ENCODE results near the gene DENND4B.
"Not testable (repeated sequence)": the region's sequence is repeated elsewhere in the genome, so short reads cannot be mapped to it uniquely, and the experiment has no call there.

The DENND4B gene, protein sequence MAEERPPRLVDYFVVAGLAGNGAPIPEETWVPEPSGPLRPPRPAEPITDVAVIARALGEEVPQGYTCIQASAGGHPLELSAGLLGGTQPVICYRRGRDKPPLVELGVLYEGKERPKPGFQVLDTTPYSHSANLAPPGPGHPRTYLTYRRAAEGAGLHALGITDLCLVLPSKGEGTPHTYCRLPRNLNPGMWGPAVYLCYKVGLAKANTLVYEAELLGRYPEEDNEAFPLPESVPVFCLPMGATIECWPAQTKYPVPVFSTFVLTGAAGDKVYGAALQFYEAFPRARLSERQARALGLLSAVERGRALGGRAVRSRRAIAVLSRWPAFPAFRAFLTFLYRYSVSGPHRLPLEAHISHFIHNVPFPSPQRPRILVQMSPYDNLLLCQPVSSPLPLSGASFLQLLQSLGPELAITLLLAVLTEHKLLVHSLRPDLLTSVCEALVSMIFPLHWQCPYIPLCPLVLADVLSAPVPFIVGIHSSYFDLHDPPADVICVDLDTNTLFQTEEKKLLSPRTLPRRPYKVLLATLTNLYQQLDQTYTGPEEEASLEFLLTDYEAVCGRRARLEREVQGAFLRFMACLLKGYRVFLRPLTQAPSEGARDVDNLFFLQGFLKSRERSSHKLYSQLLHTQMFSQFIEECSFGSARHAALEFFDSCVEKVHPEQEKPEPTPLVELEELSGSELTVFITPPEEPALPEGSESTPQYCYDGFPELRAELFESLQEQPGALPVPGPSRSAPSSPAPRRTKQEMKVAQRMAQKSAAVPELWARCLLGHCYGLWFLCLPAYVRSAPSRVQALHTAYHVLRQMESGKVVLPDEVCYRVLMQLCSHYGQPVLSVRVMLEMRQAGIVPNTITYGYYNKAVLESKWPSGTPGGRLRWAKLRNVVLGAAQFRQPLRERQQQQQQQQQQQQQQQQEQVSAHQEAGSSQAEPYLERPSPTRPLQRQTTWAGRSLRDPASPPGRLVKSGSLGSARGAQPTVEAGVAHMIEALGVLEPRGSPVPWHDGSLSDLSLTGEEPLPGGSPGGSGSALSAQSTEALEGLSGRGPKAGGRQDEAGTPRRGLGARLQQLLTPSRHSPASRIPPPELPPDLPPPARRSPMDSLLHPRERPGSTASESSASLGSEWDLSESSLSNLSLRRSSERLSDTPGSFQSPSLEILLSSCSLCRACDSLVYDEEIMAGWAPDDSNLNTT (N-terminal part only)

DNA sequence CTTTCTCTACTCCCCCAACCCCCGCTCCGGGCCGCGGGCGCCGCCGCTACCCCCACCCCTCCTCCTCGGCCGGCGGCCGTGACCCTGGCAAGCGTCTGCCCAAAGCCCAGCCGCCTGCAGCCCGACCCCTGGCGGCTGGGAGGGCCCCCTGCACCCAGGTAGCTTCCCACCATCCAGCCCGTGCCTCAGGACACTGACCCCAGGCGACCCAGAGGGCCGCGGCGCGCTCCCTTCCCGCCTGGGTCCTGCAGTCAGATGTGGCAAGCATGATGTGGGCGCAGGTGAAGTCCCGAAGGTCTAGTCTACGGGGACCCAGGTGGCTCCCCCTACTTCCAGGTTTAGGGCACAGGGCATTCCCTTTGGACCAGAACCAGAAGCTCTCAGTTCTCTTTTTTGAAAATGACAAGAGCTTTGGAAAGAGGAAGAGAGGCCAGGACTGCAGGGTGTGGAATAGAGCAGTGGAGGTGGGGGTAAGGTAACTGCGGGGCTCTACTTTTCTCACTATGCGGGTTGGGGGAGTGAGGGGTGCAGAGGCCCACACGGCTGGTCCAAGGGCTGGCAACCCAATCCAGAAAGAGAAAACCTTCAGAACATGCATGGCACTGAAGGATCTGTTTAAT, at the start of gene DENND4B:
TSS of gene DENND4B (minus strand) at position 97 of the 620 bp plus-strand sequence. CDS start 2,344 bp downstream, outside the sequence.
- DNase-seq (ENCODE audit: low spot score): peak; percentile 85

DNA sequence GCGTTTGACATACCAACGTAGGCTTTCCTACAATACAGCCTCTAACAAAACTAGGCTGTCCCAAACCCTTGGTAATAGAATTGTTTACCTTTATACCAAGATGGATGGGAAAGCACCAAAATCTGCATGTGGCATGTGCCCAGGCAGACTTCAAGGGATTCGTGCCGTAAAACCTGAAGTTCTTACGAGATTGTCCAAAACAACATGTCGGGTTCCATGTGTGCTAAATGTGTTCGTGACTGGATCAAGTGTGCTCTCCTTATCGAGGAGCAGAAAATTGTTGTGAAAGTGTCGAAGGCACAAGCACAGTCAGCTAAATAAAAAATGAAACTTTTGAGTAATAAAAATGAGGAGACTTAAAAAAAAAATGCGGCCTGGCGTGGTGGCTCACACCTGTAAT, 49.1 kb upstream of the DENND4B start:
- DNase-seq (ENCODE audit: low spot score): no peak

DNA sequence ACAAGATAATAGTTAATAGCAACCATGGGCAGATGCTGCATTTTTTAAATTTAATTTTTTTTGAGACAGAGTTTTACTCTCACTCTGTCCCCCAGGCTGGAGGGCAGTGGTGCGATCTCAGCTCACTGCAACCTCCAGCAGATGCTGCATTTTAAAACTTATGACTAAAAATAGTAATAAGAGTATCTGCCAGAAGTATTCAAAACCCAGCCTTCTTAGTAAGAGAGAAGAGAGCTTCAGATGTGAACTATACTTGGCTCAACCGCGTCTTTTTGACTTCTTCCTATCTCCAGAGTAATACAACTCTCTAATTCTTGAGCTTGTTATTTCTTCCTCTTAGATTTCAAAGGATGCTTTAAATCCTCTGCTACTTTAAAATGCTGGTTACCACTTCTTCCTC, 48.7 kb upstream of the DENND4B start:
- no peak for DNase-seq (ENCODE audit: low spot score)

DNA sequence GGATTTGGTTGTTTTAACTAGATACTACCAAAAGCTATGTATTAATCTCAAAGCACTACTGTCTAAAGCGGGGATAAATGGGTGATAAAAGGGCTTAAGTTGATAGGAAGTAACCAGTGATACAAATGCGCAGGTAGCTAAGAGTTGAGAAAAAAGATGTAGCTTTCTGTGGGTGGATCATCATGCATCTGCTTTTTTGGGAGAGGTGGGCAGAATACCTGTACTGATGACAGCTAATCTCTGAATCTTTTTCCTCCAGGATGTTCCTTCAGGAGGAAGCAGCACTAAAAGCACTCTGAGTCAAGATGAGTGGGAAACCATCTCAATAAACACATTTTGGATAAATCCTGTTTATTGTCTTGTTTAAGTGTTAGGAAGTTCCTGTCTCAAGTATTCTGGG, 45.3 kb upstream of the DENND4B start:
- DNase-seq (ENCODE audit: low spot score): no peak

DNA sequence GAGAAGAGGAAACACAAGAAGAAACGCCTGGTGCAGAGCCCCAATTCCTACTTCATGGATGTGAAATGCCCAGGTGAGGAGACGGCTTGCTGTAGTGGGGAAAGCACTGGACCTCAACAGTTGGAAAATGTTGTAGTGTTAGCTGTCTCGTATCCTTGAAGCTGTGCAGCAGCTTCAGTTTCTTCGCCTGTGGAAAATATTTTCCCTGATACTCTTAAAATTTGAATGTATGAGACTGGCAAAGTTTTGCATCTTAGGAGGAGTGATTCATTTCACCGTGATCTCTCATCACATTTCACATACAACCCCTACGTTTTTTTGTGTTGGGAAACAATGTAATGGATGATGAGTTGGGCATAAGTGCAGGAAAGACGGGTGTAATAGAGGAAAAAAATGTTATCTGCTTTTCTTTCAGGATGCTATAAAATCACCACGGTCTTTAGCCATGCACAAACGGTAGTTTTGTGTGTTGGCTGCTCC, 44.7 kb upstream of the DENND4B start:
- DNase-seq (ENCODE audit: low spot score): no peak

DNA sequence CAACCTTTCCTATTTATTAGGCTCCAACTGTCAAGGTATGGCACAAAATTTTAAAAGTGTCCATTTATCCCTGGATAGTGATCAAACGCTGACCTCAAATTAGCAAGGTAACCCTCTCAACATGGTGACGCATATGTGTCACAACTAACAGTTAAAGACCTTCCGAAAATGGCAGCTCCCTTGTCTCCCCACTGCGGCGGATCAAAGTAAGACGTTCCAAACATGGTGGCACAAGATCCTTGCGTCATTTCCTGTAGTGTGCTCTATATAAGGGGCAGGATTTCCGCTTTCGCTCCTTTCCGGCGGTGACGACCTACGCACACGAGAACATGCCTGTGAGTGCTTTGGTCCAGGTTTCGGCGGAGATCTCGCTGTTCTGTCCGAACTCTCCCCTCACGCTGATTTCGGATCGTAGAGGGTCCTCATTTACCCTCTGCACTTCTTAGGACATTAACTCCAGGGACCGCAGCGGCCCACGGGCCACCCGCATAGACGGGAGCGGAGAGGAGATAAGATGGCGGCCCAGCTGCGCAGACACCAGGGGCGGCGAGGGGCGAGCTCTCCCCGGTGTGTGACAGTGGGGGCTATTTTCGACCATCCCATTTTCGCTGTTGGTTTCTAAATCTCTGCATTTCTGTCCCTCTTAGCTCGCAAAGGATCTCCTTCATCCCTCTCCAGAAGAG, 44.1 kb upstream of the DENND4B start, which contains the start of gene RPS27:
TSS of gene RPS27 (plus strand) at position 295 of the 683 bp plus-strand sequence. CDS start at position 330, 35 bp downstream.
- DNase-seq (ENCODE audit: low spot score): peak; percentile 97

DNA sequence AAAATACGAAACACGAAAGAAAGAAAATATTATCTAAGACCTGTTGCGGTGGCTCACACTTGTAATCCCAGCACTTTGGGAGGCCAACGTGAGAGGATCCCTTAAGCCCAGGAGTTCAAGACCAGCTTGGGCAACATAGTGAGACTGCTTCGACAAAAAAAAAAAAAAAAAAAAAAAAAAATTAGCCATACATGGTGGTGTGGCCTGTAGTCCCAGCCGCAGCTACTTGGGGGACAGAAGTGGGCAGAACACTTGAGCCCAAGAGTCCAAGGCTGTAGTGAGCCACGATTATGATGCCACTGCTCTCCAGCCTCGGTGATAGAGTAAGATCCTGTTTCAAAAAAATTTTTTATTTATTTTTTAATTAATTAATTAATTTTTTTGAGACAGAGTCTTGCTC, 41.1 kb upstream of the DENND4B start:
- no peak for DNase-seq (ENCODE audit: low spot score)

DNA sequence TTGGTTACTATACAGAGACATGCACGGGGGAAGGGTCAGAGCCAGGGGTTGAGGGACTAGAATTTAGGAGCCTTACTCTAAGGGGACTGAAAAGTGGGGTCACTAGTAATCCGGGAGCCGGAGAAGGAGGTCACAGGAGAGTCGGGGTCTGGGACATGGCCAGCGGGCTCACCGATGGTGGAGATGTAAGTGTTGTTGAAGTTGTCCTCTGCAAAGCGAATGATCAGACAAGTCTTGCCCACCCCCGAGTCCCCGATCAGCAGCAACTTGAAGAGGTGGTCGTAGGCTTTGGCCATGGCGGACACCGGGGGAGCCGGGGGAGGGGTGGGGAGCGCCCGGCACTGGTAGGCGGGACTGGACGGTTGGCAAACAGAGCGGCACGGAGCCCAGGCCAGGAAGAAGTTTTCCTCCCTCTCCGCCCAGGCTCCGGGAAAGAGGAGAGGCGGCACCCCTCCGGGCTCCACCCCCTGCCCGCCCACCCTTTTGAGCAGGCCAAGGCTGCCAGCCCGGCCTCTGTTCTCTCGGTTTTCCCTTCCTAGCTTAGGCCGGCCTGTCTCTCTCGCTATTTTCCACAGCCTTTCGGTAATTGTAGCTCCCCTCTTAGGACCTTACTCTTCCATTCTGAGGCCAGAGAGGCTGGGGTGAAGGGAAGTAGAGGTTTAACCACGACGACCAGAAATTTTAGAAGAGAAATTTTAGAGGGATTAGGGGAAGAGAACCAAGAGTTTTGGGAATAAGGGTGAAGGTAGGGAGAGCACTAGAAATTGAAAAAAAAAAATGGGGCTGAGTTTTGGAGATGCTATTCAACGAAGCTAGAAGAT, 39.6 kb upstream of the DENND4B start, which contains the start of gene RAB13:
TSS of gene RAB13 (minus strand) at position 399 of the 821 bp plus-strand sequence. CDS start at position 296, 103 bp downstream.
- DNase-seq (ENCODE audit: low spot score): peak; percentile 72

DNA sequence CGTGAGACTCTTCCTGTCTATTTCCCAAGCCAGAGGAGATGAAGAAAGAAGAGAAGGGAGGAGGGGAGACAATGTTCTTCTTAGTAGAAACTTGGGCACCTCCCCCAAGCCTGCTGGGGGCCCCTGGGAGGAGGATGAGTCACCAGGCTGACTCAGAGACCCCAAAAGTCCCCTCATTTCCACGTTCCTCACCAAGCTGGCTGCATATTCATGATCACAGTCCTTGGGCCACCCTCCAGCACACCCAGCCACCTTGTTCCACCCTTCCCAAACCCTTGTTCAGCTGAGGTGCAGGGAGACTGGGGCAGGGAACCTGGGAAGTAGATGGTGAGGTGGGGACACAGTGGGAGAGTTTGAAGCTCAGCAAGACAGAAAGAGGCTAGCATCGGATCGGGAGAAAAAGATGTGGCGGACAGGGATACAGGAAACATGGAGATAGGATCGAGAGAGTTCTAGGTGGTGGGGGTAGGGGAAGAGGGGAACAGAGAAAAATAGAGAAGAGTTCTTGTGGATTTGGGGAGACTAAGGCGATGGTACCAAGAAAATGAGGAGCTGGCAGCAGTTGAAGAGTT, 38.9 kb upstream of the DENND4B start:
- DNase-seq (ENCODE audit: low spot score): no peak

DNA sequence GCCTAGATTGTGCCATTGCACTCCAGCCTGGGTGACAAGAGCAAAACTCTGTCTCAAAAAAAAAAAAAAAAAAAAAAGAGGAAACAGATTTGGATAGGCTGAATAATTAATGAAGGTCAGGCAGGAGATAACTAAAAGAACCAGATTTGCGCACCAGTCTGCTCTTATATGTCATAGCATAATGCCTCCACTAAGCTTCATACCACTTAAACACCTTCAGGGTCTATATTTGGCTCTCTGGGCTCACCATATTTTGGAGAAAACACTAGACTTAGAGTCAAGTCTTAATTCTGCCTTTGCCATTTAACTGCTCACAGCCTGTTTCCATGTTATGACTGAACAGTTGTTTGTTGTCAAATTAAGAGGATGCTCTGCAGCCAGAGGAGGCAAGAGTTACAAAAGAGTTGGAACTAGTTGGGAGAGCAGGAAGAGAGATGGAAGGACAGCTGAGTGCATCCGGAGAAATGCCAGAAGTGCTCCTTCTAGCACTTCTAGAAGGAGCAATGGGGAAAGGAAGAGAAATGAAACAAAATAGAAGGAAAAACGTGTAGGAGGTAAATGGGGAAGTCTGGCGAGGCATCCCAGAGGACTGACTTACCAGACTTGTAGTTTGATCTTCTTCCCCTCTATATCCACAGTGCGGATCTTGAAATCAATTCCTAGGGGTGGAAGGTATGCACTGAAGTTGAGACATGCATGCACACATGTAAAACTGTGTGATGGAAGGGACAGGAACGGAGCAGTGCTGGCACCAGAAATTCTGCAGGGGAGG, 37.8 kb upstream of the DENND4B start:
- no peak for DNase-seq (ENCODE audit: low spot score)

DNA sequence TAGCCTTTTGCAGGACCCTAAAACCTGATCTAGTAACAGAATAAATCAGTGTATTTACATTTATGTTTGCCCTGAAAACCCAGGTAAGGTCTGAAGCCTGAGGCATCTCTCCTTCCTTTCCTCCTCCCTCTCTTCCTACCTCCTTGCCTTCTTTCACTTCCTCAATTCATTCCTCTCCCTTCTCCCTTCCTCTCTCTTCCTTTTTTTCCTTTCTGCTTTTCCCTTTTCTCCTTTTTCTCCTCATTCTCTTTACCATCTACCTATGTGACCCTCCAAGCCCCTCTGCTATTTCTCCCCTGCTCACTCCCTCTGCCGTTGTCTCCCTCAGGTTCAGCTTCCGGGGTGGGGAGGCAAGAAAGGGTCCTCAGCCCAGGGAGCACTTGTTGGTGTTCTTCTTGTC, 35.2 kb upstream of the DENND4B start:
- not testable (repeated sequence) for DNase-seq (ENCODE audit: low spot score)

DNA sequence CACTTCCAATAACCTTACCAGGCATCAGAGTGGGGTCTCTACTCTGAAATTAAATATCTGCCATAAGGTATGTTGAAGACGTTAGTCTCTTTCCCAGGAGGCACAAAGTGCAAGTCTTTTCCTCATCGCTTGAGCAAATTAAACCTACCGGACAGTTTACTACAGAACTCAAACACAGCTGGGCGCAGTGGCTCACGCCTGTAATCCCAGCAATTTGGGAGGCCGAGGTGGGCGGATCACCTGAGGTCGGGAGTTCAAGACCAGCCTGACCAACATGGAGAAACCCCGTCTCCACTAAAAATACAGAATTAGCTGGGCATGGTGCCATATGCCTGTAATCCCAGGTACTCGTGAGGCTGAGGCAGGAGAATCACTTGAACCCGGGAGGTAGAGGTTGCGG, 32.6 kb upstream of the DENND4B start:
- not testable (repeated sequence) for DNase-seq (ENCODE audit: low spot score)

DNA sequence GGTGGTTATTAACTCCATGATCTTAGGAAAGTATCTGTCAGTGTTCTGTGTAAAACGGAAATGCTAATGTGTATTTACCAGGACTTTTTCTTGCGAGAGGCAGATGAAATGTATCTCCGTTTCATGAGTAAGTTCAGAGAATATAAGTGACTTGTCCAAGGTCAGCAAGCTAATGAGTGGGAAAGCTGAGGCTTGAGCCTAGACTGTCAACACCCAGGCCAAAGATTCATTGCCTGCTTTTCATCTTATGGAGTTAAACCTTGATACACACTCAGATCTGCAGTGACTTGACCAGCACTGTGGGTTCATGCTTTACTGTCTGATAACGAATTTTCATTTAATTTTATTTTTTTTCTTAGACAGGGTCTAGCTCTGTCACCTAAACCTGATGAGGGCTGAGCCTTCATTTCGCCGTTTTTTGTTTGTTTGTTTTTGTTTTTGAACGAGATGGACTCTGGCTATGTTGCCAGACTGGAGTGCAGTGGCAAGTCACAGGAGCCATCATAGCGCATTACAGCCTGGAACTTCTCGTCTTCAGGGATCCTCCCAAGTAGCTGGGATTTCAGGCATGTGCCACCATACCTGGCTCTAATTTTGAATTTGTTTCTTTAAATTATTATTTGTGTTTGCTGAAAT, 31.9 kb upstream of the DENND4B start:
- no peak for DNase-seq (ENCODE audit: low spot score)

DNA sequence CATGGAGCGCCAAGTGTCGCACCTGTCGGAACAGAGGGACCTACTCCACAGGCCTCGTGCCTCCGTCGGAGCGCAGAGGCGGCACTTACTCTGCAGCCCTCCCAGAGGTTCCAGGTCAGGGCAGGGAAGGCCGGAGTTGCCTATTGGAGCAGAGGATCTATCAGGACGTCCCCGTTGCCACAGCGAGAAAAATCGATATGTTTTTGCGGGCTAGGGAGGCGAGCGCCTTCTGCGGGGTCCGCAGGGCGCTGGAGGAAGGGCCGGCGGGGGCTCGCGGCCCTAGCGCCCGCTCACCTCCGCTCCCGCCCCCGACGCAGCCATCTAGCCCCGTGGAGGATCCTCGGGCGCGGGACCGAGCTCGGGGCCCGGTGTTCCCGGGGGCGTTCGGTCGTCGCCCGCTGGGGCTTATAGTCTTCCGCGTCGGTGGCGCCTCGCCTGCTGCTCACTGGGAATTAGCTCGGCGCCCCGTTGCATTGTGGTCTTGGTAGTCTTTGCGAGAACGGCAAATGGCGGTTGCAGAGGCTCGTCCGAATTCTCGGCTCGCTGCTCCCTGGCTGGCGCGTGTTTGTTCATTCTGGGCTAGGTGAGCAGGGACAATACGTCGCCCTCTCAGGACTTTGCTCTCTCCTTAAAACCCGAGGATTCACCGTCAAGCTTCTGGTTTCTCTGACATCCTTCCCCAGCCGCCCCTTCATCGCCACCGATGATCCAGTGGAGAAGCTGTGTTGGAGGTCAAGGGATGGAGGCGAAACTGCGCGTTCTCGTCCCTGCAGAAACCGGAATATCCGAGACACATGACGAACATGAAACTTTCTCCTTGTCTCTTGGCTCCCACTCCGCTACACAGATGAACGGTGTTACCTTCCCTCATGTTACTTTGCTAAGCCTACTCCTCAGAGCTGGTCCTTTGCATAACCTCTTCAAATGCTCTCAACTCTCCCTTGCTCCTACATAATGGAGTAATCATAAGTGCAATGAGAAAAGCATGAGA, 31.0 kb upstream of the DENND4B start, which contains the start of gene JTB:
TSS of gene JTB (minus strand) at position 425 of the 991 bp plus-strand sequence. CDS start at position 3, 422 bp downstream.
- peak; percentile 89 for DNase-seq (ENCODE audit: low spot score)

DNA sequence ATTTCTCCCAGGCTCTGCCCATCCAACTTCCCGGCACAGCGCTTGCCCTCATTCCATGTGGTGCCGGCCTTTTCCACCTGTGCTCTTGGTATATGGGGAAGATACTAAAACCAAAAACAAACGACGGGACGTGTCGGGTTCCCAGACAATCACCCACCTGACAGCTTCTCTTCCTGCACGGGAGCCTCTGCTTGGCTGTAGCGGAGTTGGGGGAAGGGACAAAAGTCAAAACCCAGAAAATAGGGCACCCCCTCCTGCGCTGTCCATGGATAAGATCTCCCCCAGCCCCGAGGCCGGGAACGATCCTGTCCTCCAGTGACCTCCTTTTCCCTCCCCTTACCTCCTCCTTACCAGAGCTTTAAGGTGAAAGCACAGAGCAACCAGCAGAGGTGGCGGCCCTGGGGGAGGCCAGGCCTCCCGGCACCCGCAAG, 30.3 kb upstream of the DENND4B start:
- DNase-seq (ENCODE audit: low spot score): no peak

DNA sequence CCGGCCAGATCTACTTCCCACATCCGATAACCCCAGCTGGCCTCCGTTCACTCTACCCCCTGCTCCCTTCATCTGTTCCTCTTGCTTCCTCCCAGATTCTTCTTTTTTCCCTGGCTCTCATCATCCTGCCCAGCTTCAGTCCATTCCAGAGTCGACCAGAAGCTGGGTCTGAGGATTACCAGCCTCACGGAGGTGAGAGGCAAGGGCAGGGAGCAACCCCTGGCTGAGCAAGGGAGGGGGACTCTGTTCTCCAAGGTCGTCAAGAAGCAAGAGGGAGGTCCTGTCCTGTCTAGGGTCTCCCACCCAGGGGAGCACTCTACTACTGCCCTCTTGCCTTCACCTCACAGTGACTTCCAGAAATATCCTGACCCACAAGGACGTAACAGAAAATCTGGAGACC, 27.0 kb upstream of the DENND4B start:
- DNase-seq (ENCODE audit: low spot score): no peak

DNA sequence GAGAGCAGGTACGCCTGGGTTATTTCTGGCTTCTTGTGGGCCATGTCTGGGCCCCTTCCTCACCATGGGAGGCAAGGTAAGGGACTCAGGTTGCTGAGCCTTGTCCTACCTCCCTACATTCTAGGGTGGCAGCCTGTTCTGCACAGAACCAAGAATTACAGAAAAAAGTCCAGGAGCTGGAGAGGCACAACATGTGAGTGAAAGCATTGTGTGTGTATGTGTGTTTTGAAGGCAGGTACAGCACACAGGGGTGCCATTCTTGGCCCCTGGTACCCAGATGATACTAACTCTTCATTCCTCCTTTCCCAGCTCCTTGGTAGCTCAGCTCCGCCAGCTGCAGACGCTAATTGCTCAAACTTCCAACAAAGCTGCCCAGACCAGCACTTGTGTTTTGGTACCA, 26.6 kb upstream of the DENND4B start:
- no peak for DNase-seq (ENCODE audit: low spot score)

Data from putamen (tissue), 1 donor.